ENCODE data around the gene IDUA.

Gene IDUA

DNA sequence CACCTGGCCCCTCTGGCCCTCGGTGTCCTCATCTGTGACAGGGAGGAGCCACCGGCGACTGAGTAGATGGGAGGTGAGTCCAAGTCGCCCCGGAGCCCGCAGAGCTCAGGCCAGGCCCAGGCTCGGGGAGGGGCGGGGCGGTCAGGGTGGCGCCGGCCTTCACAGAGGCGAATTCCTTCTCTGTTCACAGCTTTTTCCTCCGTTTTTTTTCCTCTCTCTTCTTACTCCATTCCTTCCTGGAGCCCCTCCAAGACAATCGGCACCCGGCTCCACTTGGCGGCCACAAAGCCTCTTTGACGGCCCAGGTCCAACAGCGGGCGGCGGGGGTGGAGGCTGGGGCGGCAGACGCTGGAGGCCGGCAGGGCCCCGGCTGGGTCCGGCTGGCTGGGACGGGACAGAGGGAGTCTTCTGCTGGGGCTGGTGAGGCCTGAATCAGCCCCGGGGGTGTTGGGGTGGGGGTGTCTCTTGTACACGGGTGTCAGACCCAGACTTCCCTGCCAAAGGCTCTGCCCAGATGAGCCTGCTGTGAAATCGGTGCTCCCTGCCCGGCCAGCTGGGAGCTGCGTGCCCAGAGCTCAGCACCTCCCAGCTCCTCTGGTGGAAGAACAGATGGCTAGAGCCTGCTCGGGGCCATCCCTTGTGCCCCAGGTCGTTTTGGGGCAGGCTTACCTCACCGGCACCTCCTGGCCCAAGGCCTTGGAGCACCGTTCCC lies 47.2 kb downstream of the IDUA start:
- peak; percentile 47 to 67 for DNase-seq

DNA sequence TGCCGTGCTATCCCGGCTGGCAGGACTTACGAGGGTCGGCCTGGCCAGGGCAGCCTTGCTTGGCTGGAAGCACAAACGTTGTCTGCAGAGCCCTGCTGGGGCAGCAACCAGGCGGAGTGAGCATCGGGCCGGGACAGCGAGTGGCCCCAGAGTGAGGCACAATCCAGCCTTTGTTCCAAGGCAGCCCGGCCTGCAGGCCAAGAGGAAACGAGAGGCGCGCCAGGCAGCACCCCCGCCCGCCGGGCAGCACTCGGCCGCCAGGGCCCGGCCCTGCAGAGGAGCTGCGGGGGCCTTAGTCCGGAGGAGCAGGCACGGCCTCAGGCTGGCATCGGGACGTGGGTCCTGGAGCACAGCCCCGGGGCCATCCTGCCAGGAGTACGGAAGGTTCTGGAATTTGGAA lies 48.7 kb downstream of the IDUA start:
- peak; percentile 87 to 88 for DNase-seq

DNA sequence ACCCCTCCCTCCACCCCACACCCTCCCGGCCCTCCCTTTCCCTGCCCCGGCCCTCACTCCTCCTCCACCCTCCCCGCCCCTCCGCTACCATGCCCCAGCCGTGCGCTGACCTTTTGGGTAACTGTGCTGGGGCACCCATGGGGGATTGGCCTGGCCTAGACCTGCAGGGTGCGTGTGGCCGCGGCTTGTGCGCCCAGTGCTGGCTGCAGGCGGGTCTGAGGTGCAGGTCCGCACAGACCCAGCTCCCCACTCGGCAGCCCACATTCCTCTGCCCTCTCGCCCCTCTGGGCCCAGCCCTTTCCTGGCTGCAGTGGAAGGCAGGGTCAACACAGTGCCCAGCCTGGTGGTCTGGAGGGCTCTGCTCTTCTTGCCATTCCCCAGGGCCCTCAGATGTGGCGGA lies 49.3 kb downstream of the IDUA start:
- DNase-seq: no peak

DNA sequence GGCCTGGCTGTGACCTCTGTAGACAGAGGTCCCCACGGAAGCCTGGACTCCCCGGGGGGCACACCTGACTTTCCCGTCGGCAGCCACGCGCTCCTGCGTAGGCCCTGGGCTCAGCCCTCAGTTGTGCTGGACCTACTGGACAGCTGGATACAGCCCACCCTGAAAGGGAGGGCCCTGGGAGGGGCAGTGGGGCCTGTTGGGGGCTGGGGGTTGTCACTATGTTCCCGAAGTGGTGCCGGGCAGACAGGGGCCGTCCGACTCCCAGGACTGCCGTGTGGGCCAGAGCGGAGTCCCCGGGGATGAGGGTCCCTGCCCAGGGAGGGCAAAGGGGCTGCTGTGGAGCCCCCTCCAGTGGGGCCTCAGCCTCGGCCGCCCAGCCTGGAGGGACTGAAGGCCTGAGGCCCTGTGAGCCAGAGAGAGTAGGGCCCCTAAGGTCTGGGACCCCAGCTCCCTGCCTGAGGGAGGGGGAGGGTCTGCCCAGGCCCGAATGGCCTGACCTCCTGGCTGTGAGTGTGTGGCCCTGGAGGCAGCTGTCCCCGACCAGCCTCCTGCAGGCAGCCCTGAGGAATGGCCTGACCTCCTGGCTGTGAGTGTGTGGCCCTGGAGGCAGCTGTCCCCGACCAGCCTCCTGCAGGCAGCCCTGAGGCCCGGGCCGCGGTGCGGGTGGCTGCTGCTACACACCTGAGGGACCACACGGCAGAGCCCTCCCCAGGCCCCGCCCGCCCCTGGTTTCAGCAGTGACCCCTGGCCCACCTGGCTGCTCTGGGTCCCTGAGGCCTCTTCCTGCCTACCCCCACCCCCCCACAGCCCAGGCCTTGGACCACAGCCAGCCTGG lies 50.3 kb downstream of the IDUA start:
- no peak for DNase-seq

DNA sequence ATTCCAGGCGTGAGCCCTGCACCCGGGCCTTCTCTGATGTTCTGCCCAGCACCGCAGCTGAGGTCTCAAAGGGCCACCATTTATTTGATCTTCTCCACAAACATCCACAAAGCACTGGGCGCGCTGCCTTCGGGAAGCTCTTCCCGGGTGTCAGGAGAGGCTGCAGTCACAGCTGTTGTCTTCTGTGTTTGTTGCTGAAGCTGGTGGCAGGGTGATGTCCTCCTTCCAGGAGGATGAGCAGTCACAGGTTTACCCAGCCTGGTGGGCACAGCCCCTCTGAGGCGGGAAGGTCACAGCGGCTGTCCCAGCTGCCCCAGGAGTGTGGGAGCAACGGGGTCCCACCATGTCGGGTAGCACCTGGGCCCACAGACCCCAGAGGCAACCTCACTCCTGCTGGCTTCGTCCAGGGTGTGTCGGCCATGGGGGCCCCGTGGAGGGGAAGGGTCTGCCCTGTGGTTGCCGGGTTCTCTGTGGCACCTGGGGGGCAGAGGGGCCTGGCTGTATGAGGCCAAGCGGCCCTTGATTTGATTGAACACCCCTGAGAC lies 52.2 kb downstream of the IDUA start:
- DNase-seq: no peak

DNA sequence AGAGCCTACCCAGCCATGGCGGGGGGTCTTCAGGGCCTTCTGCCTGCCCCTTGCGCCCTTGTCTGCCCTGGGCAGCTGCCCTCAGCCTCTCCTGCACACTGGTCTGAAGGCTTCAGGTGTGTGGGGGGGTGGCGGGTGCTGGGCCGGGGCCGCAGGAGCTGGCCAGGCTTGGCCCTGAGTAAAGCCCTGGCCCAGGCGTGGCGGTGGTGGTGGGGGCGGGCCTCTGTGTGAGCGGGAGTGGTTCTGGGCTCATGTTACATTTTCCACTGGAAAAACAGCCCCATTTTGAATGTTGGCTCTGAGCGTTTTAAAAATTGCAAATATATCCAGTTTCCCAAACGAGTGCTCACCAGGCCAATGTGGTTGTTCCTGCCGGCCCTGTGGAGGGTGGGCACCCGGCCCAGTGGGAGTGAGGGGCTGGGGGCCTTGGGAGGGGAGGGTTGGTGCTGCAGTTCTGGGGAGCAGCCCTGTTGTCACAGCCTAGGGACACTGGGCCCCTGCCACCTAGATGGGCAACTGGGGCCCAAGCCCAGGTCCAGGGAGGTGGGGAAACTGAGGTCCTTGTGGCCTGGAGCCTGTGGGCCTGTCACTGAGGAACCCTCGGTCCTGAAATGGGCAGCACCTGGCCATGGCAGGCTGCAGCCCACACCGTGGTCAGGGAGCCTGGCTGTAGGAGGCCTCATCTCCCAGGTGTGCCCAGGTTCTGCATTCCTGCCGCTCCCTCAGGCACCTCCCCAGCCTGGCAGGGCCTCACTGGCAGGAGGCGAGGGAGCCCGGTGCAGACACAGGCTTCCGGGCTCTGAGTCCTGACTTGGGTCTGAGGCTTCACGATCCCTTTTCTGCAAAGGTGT lies 52.9 kb downstream of the IDUA start:
- DNase-seq: no peak

DNA sequence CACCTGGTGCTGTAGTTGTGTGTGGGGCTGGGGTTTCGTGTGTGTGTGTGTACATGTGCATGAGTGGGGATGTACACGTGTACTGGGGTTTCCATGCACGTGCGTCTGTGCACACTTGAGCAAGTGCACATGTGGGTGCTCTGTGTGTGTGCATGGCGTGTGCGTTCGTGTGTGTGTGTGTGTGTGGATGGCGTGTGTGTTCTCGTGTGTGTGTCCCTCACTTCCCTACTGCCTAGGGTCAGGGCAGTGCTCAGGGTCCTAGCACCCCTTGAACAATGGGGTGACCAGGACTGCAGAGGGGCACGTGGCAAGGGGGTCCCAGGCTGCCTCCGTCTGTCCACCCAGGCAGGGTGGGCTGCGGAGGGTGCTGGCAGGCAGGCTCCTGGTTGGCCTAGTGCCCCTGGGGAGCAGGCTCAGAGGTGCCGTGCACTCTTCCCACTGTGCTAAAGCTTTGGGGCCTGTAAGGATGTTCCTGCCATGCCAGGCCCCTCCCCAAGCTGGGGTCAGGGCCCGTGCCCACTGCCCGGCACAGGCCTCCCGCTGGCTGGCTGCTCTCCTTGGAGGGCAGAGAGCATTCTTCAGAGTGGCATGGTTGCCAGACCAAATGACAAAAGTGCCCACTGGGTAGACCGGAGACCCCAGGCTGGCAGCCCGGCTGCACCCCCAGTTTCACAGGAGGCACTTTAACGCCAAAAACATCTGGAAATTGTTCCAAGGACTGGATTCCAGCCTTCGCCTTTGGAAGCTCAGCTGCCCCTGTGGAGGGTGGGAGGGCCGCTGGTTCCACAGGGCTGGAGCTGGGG lies 53.7 kb downstream of the IDUA start:
- DNase-seq: no peak

DNA sequence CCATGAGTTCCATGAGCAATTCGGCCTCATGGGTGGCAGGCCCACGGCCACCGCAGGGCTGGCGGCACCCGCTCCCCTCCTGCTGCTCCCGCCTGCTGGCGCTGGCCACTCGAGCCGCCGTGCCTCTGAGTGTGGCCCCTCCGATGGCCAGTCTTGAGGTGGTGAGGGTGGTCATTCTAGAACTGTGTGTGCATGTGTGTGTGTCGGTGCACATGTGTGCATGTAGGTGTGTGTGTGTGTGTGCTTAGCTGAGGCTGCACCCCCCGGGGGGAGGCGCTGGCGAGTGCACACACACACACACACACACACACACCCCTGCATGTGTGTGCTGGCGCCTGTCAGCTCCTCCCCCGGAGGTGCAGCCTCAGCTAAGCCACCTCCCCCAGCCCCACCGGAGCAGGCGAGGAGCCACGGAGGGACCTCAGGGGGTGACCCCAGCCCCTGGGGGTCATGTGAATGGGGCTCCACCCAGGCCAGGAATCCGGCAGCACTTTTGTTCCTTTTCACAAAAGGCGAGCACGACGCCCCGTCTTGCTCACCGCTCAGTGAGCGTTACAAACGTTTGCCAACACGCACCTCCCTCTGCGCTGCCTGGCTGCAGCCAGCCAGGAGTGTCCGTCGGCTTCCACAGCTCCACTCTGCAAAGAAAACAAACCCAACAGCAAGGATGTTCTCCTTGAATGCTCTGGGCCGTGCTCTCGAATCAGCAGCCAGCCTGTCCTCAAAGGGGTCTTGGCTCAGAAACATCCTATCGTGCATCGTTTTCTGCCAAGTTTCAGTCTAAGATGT lies 54.5 kb downstream of the IDUA start:
- no peak for DNase-seq

DNA sequence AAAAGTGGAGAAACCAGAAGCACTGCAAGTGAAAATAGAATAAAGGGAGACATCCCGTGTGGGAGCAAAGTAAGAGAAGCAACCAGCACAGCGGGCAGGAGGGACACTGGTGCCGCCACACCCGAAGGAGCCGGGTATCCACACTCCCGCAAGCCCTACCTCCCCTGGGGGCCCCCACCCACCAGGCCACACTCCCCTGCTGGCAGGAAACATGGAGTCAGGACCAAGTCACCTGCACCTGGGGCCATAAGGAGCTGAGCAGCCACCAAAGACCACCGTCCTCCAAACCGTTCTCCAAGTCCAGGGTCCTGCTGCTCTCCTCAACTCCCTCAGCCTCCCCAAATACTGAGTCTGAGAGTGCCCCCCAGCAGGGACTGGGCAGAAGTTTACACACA lies 55.1 kb downstream of the IDUA start:
- no peak for DNase-seq

DNA sequence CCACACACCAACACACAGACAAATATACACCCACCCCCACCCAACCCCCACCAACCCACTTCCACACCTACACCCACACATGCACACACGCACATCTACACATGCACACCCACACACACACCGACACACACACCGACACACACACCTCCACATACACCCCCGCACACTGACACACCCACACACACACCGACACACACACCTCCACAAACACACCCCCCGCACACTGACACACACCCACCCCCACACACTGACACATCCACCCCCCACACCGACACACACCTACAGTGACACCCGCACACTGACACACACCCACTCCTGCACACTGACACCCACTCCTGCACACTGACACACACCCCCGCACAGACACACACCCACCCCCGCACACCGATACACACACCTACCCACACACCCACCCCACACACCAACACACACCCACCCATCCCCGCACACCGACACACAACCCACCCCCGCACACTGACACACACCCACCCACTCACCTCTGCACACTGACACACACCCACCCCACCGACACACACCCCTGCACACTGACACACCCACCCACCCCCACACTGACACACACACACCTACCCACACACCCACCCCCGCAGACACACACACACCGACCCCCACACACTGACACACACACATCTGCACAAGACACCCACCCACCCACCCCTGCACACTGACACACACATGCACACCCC lies 55.7 kb downstream of the IDUA start:
- no peak for DNase-seq

DNA sequence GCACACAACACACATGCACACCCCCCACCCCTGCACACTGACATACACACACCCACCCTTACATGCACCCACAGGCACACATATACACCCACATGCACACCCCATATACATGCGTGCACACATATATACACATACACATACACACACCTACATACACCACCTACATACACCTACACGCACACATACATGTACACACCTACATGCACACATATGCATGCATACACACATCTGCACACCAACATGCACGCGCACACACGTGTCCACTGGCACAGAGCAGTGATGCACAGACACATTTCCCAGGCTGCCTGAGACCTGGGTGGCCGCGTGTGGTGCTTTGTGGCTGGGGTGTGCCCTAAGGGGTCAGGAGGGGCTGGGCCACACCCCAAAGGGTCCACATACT lies 56.3 kb downstream of the IDUA start:
- DNase-seq: no peak

DNA sequence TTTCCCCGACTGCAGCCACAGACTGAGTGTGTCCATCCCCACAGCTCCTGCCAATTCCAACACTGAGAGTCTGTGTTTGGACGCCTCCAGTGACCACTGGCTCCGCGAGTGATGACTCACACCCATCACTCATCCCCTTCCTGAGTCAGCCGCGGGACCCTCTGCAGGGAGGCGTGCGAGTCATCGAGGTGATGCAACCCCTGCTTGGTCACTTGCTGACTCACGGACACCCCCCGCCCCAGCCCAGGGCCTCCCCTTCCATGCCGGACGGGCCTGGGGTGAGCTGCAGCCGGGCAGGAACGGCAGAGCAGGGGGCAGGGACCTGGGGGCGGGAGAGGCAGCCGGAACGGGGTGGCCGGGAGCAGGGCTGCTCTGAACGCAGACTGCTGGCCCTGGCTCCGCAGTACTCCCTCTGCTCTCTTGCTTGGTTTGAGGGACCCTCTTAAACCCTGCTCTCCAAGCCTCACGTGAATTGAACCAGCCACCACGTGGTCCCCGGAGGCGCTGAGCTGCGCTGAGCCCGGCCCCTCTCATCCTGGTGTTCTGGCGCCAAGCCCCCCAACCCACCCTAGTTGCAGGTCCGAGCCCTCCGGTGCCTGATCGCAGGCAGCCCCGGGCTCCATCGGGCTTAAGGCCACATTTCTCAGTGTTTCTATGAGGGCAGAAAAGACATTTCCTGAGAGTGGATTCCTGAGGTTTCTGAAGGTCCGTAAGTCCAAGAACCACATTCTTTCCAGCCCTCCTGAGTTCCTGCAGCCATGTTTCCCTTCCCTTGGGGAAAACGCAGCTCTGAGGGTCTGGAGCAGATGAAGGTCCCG lies 57.0 kb downstream of the IDUA start:
- peak; percentile 20 to 38 for DNase-seq

DNA sequence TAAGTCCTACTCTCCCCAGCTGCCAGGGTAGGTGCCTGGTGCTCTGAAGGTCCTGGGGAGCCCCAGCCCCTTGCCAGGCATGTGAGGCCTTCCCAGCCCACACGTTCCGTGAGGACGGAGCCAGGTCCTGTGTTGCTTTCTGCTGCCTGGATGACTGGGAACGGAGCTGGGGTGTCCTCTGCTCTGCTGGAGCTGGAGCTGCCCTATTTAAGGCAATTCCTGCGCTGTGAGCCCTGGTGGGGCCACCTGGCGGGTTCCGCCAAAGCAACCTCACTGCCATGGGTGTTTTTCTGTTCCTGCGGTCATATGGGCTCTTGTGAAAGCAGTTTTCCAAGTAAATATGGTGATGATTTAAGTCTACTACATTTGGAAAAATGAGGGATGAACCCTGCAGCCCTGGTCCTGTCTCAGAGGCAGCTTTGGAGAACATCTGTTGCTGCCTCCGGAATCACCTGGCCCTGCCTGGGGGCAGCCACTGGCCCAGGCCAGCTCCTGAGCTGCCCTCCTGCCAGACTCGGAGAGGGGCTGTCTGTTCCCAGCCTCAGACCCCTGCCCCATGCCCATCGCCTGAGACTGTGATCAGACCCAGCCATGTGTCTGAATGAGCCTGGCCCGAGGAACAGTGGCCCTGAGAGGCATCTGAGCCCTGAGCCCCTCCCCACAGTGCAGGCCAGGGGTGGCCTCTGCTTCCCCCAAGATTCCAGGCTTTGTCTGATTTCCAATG lies 57.8 kb downstream of the IDUA start:
- no peak for DNase-seq

DNA sequence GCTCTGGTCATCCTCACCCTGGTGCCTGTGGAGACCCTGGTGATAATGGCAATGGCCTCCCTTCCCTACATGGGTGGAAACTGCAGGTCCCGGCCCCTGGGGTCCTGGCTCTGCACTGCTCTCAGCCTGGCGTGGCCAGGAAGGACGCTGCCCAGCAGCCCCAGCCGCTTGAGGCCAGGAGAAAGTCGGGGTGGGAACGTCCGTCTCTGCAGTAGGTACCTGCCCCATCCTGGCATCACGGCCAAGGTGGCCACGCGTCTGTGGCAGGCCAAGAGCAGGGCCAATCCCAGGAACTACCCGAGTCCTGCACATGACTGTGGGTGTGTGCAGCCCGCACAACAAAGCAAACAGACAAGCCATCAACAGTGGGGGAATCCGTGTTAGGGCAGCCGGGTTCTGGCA lies 58.4 kb downstream of the IDUA start:
- no peak for DNase-seq

DNA sequence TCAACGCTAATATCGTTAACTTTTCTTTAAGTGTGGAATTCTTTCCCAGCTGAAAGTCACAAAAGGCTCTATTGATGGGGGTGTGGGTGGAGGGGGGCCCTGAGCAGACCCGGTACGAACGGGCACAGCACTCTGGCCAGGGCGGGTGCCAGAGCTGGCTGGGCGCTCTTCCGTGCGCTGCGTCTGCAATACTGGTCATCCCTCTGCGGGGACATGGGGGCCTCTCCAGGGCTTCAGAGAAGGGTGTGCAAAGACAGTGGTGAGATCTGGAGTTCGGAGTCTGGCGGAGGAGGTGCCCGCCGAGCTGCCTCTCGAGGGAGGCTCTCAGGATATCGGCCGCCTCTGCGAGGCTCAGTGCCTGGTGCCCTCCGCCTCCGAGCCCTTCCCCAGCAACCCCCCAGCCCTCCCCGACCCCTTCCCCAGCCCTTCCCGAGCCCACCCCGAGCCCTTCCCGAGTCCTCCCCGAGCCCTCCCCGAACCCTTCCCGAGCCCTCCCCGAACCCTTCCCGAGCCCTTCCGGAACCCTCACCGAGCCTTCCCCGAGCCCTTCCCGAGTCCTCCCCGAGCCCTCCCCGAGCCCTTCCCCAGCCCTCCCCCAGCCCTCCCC lies 58.9 kb downstream of the IDUA start:
- DNase-seq: no peak

DNA sequence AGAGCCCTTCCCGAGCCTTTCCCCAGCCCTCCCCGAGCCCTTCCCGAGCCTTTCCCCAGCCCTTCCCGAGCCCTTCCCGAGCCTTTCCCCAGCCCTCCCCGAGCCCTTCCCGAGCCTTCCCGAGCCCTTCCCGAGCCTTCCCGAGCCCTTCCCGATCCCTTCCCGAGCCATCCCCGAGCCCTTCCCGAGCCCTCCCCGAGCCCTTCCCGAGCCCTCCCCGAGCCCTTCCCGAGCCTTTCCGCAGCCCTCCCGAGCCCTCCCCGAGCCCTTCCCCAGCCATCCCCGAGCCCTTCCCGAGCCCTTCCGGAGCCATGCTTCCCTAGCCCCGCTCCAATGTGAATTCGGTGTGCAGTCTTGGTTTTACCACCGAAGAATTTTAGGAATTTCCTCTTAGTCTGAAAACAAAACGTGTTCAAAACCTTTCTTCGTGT lies 59.8 kb downstream of the IDUA start:
- DNase-seq: peak in 1 of 2 donors; percentile 46

DNA sequence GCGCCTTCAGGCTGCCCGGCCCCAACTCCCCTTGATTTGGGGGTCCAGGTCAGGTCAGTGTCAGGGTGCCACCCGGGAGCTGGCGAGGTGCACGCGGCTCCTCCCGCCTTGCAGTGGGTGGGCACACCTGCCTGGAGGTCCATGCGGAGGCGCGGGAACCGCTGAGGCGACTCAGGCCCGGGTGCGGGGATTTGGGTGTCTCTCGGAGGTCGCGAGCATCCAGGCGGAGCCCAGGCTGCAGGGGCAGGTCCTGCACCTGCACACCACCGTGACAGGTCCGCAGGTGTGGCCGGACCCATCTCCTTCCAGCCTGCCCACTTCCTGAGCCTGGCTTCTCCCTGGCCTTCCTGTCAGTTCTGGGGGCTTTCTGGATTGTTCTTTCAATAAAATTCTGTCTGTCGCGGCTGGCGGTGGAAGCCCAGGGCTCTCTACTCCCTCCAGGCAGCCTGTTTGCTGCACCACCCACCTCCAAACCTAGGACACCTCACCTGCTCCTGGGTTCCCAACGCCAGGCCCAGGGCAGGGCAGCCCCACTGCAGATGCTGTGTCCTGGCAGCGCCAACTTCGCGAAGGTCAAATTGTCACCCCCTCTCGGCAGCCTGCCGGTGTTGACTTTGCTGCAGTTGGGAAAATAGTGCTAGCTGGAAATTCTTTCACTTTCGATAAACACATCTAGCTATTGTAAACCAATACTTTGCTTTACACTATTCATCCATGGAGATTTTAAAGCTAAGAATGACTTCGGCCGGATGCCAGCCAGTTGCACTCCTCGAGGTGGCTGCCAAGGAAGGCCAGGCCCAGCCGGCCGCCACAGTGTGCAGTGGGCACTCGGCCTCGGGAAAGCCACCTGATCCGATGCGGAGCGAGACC lies 60.5 kb downstream of the IDUA start:
- no peak for DNase-seq
